Astrocyte of the cerebellum (primary cell): ENCODE measurements around the gene DISP3.

Experiments used
- DNase-seq: peaks from one replicate; pipeline ENCODE4 v3.0.0-alpha.2; 2011; ENCODE audit warnings: low read depth
- H3K4me3 ChIP-seq: 2 replicates; pipeline ENCODE4 v1.5.1; 2011; ENCODE audit warnings: mild to moderate bottlenecking, low read depth, low read length, moderate library complexity
- in situ Hi-C: cut with HindIII; loops from 2 replicates; pipeline ENCODE4 v1.10.0; 2017; ENCODE audit warnings: low sequenced_read_pairs
- TF ChIP-seq, protein P1 (sequence below): IDR thresholded peaks from 2 replicates; pipeline ENCODE4 v1.5.1; 2012; ENCODE audit warnings: low read length, low read depth, moderate library complexity, mild to moderate bottlenecking; ENCODE audit errors: missing control alignments

DISP3 gene

DNA sequence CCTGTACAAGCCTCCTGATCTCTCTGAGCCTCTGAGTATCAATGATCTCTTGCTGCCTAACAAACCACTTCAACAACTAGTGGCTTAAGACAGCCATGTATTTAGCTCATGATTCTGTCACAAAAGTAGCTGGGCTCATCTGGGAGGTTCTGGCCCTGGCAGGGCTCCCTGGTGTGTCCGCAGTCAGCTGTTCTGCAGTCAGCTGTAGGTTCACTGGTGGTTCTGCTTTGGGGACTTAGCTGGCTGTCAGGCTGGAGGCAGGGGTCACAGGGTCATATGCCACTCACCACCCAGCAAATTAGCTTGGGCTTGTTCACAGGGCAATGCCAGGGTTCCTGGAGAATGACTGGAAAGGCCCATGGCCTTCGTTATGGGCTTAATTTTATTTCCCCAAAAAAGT, 64.8 kb downstream of the DISP3 start:
- H3K4me3 ChIP-seq: no peak overlapping the region
- in situ Hi-C loops: no loop called here
- TF ChIP-seq, protein P1, sequence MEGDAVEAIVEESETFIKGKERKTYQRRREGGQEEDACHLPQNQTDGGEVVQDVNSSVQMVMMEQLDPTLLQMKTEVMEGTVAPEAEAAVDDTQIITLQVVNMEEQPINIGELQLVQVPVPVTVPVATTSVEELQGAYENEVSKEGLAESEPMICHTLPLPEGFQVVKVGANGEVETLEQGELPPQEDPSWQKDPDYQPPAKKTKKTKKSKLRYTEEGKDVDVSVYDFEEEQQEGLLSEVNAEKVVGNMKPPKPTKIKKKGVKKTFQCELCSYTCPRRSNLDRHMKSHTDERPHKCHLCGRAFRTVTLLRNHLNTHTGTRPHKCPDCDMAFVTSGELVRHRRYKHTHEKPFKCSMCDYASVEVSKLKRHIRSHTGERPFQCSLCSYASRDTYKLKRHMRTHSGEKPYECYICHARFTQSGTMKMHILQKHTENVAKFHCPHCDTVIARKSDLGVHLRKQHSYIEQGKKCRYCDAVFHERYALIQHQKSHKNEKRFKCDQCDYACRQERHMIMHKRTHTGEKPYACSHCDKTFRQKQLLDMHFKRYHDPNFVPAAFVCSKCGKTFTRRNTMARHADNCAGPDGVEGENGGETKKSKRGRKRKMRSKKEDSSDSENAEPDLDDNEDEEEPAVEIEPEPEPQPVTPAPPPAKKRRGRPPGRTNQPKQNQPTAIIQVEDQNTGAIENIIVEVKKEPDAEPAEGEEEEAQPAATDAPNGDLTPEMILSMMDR: no peak

GRCh38 chr1:11546456-11546855, 67.5 kb downstream of the DISP3 start:
- in situ Hi-C loops: no loop called here
- TF ChIP-seq, protein P1: no peak
- no peak for DNase-seq
- no peak overlapping the region for H3K4me3 ChIP-seq

More for the DNA sequence above, 64.8 kb downstream of the DISP3 start:
- no peak for DNase-seq

DNA sequence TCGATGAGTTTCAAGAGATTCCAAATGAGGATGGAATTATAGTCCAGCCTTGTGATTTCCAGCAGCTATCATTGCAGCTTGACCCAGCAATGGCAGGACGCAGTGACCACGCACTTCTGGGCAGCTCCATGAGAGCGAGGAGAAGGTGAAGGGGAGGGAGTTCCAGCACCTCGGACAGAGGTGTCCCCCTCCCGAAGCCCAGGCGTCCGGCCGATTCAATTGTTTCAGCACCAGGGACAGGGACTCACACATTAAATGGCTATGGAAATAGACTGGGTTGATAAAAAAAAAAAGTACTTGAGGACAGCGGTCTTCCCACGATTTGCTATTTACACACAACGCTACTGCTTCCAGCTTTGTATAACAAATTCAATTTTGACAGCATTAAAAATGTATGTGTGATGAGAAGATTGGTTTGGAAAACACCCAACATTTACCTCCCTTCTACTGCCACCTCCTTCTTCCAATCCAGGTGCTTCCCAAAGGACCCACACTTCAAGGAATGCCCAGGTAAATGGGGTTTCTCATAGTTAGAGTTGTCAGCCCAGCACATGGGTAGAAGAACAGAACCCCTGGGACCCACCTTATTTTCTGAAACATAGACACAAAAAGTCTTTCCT, 71.8 kb downstream of the DISP3 start:
- DNase-seq: peak; percentile 76
- in situ Hi-C loops: no loop called here
- TF ChIP-seq, protein P1: no peak
- H3K4me3 ChIP-seq: no peak overlapping the region

- H3K4me3 ChIP-seq: no peak overlapping the region
- in situ Hi-C loops: no loop called here
- no peak for DNase-seq
- TF ChIP-seq, protein P1: no peak
These were observed 79.3 kb downstream of the DISP3 start for GRCh38 chr1:11558276-11558675.

- in situ Hi-C loops: no loop called here
- no peak for DNase-seq
- no peak overlapping the region for H3K4me3 ChIP-seq
- TF ChIP-seq, protein P1: no peak
These were observed 80.1 kb downstream of the DISP3 start for GRCh38 chr1:11558871-11559590.

GRCh38 chr1:11559591-11559970, 80.6 kb downstream of the DISP3 start:
- H3K4me3 ChIP-seq: no peak overlapping the region
- TF ChIP-seq, protein P1: no peak
- DNase-seq: no peak
- in situ Hi-C loops: no loop called here
